ENCODE data around the gene PRIMA1. TPM values are rescaled to one million over a fixed set of nuclear protein-coding genes. Genes with fewer than 3 reads are reported as not detected.

The PRIMA1 gene
- polyA plus RNA-seq, 1 of the 3 experiments (the other 2 are of a cell fraction): 0.18 TPM

DNA sequence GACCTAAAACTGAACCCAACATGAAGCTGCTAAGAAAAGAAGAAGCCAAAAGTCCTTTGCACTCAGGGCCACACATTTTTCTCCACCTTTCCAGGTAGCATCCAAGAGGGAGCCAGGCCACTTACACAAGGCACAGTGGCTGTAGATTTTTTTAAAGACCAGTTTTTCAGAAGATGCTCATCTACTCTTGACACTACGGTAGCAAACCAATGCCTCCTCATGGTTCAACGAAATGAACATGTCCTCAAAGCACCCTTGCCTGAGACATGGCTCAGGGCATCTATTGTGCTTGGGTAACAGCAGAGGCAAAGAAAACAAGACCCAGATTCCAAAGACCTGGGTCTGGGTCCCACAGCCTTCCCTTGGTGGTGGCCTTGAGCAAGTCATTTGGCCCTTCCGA, 22.3 kb downstream of the PRIMA1 start:
- WGBS (ENCODE audit: low lambda C conversion rate): 15% methylated on average over 3 of the region's 3 CpGs
- ChIA-PET POLR2A (no interaction called here), CTCF (no interaction called here)
- Histone ChIP-seq H3K4me3 (ENCODE audit: low read depth in 2 of 2, low read length in 1 of 2) (no peak overlapping the region), H3K27ac (ENCODE audit: low read depth in 2 of 2, low read length in 1 of 2) (no peak overlapping the region), H2AFZ (ENCODE audit: low read depth) (no peak overlapping the region), H3K9ac (no peak overlapping the region), H3K4me1 (ENCODE audit: control insufficient read depth in 1 of 2, insufficient read depth in 2 of 2, low read depth in 1 of 2, low read length in 1 of 2) (peaks cover 0 to 39% of the 10 kb centered on the region in 2 experiments; a peak in 2 of 4 replicates), H3K79me2 (ENCODE audit: insufficient read depth) (no peaks in the 10 kb centered on the region), H3F3A (replicated peaks; ENCODE audit: insufficient read depth) (no peaks in the 10 kb centered on the region), H3K36me3 (replicated peaks in 1 of 2; ENCODE audit: control insufficient read depth in 1 of 2, insufficient read depth in 2 of 2, low read length in 1 of 2) (no peaks in the 10 kb centered on the region), H3K9me2 (no peaks in the 10 kb centered on the region), H3K9me3 (no peaks in the 10 kb centered on the region), H4K20me1 (ENCODE audit: insufficient read depth) (no peaks in the 10 kb centered on the region), H3K27me3 (ENCODE audit: insufficient read depth) (no peaks in the 10 kb centered on the region), H3K4me2 (no peak overlapping the region)
- DNase-seq: no peak
- TF ChIP-seq SMC3 (IDR thresholded peaks at IDR 0.05; ENCODE audit: low read depth, low read length): no peak
- TF ChIP-seq NFIC (IDR thresholded peaks at IDR 0.05; ENCODE audit: borderline replicate concordance): no peak
- no peak for TF ChIP-seq NRF1 (IDR thresholded peaks at IDR 0.05; ENCODE audit: low read depth, low read length)
- no peak for TF ChIP-seq ZBTB33 (IDR thresholded peaks at IDR 0.05; ENCODE audit: borderline replicate concordance, low read depth)
- no peak for TF ChIP-seq GABPA (IDR thresholded peaks at IDR 0.05; ENCODE audit: low read depth)
- TF ChIP-seq, protein P1, sequence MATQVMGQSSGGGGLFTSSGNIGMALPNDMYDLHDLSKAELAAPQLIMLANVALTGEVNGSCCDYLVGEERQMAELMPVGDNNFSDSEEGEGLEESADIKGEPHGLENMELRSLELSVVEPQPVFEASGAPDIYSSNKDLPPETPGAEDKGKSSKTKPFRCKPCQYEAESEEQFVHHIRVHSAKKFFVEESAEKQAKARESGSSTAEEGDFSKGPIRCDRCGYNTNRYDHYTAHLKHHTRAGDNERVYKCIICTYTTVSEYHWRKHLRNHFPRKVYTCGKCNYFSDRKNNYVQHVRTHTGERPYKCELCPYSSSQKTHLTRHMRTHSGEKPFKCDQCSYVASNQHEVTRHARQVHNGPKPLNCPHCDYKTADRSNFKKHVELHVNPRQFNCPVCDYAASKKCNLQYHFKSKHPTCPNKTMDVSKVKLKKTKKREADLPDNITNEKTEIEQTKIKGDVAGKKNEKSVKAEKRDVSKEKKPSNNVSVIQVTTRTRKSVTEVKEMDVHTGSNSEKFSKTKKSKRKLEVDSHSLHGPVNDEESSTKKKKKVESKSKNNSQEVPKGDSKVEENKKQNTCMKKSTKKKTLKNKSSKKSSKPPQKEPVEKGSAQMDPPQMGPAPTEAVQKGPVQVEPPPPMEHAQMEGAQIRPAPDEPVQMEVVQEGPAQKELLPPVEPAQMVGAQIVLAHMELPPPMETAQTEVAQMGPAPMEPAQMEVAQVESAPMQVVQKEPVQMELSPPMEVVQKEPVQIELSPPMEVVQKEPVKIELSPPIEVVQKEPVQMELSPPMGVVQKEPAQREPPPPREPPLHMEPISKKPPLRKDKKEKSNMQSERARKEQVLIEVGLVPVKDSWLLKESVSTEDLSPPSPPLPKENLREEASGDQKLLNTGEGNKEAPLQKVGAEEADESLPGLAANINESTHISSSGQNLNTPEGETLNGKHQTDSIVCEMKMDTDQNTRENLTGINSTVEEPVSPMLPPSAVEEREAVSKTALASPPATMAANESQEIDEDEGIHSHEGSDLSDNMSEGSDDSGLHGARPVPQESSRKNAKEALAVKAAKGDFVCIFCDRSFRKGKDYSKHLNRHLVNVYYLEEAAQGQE (IDR thresholded peaks at IDR 0.05; ENCODE audit: low read depth, low read length): no peak
- TF ChIP-seq PBX3 (IDR thresholded peaks at IDR 0.05): no peak
- TF ChIP-seq ELF1 (IDR thresholded peaks at IDR 0.05): no peak
- TF ChIP-seq YY1 (IDR thresholded peaks at IDR 0.05; ENCODE audit: low read depth): no peak
- no peak for TF ChIP-seq FOXJ3 (CRISPR knock-in tag; IDR thresholded peaks at IDR 0.05)
- TF ChIP-seq RAD21 (IDR thresholded peaks at IDR 0.05; ENCODE audit: low read length): no peak
- no peak for TF ChIP-seq CHD2 (IDR thresholded peaks at IDR 0.05; ENCODE audit: low read length, partially characterized antibody)
- TF ChIP-seq, protein P2, sequence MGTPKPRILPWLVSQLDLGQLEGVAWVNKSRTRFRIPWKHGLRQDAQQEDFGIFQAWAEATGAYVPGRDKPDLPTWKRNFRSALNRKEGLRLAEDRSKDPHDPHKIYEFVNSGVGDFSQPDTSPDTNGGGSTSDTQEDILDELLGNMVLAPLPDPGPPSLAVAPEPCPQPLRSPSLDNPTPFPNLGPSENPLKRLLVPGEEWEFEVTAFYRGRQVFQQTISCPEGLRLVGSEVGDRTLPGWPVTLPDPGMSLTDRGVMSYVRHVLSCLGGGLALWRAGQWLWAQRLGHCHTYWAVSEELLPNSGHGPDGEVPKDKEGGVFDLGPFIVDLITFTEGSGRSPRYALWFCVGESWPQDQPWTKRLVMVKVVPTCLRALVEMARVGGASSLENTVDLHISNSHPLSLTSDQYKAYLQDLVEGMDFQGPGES (IDR thresholded peaks at IDR 0.05; ENCODE audit: low read depth, low read length): no peak
- TF ChIP-seq POLR2AphosphoS5 (IDR thresholded peaks at IDR 0.05; ENCODE audit: low read depth, low read length): no peak
- no peak for TF ChIP-seq GATA2 (CRISPR knock-in tag; IDR thresholded peaks at IDR 0.05)
- TF ChIP-seq TEAD4 (IDR thresholded peaks at IDR 0.05; ENCODE audit: borderline replicate concordance, insufficient read depth): no peak
- no peak for TF ChIP-seq TAF1 (IDR thresholded peaks at IDR 0.05; ENCODE audit: borderline replicate concordance, low read depth, low read length)

Measured in SK-N-SH (cell line).